Suprapubic skin (tissue), 3 donors: ENCODE results near the gene GAS7.

Experiments
- CTCF ChIP-seq, 2 donors: fragments of 200-600 bp in 1 of 2; fragments of 450-650 bp in 1 of 2; sonication (generic) in 1 of 2; IDR thresholded peaks; one replicate each; pipeline ENCODE4 v1.5.1; 2016 to 2019; ENCODE audit warnings: antibody characterized with exemption in 2 of 2, mild to moderate bottlenecking in 1 of 2, moderate library complexity in 1 of 2
- EP300 ChIP-seq: sonication (generic); formaldehyde crosslinking; IDR thresholded peaks from one replicate; pipeline ENCODE4 v1.6.1; 2017; ENCODE audit warnings: antibody characterized with exemption

GRCh38 chr17:10219193-10219592 is 20.8 kb upstream of the GAS7 start:
- TF ChIP-seq EP300 (no peak), CTCF (IDR thresholded peaks at IDR 0.05) (no peak)
